ENCODE results near the gene TANC1. TPM values are rescaled to one million over a fixed set of nuclear protein-coding genes. Genes with fewer than 3 reads are reported as not detected.

The TANC1 gene
- polyA plus RNA-seq, 2 of the 4 experiments (the other 2 are of a cell fraction): 9.2 to 21.2 TPM

- H3K4me2 ChIP-seq: peak overlapping the region; percentile 62
- H3K4me3 ChIP-seq: no peak overlapping the region
- H3K27ac ChIP-seq: peak overlapping the region in 1 of 2 experiments; percentile 60; a peak in 3 of 6 replicates
- no peak for FAIRE-seq
- DNase-seq (ENCODE audit: low read depth in 1 of 2, low spot score in 1 of 2): no peak
- H3K9me3 ChIP-seq: peaks cover 8% of the 10 kb centered on the region
- H3K4me1 ChIP-seq: peaks cover 14% of the 10 kb centered on the region
- CTCF ChIA-PET: no interaction called here
- 94% methylated on average over 1 of the region's 1 CpG for WGBS (ENCODE audit: missing lambda C conversion rate)
- TF ChIP-seq ZNF302 (CRISPR knock-in tag; IDR thresholded peaks at IDR 0.05) (no peak), TFCP2L1 (CRISPR knock-in tag; IDR thresholded peaks at IDR 0.05) (no peak), NR3C1 (IDR thresholded peaks at IDR 0.05) (no peak)
- peak in 1 of 2 experiments; percentile 43; a peak in 2 of 6 replicates for ATAC-seq
- POLR2A ChIA-PET: no interaction called here
Measured at GRCh38 chr2:159009940-159010339, 41.5 kb downstream of the TANC1 start.

DNA sequence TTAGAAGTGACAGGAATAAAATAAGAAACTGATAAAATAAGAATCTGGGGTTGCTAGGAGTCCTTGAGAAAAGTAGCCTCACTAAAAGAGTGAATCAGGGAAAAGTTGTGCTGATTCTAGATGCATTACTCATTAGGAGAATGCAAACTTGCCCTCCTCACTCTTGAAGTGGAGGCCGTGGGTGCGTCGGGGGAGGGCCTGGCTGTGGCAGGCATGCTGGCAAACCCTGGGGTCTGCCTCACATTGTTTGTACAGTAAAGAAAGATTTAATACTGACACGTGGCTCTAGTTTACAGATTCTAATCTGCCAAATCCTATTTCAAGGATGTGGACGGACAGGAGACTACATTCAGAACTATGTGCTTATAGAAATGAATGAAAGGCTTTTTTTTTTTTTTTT lies 41.9 kb downstream of the TANC1 start:
- Histone ChIP-seq H3K4me3 (no peak overlapping the region), H3K4me2 (peak overlapping the region; percentile 62), H3K9me3 (peaks cover 12% of the 10 kb centered on the region), H3K27ac (peak overlapping the region in 1 of 2 experiments; percentile 60; a peak in 3 of 6 replicates), H3K4me1 (peaks cover 14% of the 10 kb centered on the region)
- POLR2A ChIA-PET: no interaction called here
- 20% methylated on average over 5 of the region's 5 CpGs for WGBS (ENCODE audit: missing lambda C conversion rate)
- CTCF ChIA-PET: no interaction called here
- TF ChIP-seq, protein P1, sequence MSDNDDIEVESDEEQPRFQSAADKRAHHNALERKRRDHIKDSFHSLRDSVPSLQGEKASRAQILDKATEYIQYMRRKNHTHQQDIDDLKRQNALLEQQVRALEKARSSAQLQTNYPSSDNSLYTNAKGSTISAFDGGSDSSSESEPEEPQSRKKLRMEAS (IDR thresholded peaks at IDR 0.05): 0 out of 2 replicates have a peak, but pooled peaks have one; percentile 22
- TF ChIP-seq FOSL2 (IDR thresholded peaks at IDR 0.05) (no peak), FOSL2 (CRISPR knock-in tag; IDR thresholded peaks at IDR 0.05) (peak; percentile 14; the same call in 1 of the 2 replicates), ESRRA (IDR thresholded peaks at IDR 0.05; ENCODE audit: borderline replicate concordance, low read length) (no peak), GATA3 (IDR thresholded peaks at IDR 0.05; ENCODE audit: borderline replicate concordance) (peak; percentile 23; the same call in 1 of the 2 replicates)
- no peak for FAIRE-seq
- peak in 1 of 2 experiments; percentile 47 for DNase-seq (ENCODE audit: low read depth in 1 of 2, low spot score in 1 of 2)
- ATAC-seq: peak; percentile 66 to 93; a peak in 5 of 6 replicates

DNA sequence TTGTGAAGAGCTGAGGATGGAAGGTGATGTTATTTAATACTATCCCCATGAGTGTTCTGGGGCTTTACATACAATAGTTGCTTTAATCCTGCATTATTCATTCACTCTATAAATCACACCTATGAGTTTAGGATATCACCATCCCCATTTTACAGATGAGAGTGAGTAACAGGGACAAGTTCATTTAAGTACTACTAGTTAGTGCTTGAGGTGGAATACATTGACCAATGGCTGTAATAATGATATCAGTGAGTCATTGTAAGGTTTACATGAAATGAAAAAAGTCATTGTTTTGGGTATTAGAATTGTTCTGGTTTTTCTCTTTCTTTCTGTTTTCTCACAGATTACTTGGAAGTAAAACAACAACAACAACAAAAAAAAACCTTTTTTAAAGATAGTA lies 42.5 kb downstream of the TANC1 start:
- Histone ChIP-seq H3K9me3 (peaks cover 19% of the 10 kb centered on the region), H3K4me1 (peaks cover 14% of the 10 kb centered on the region), H3K4me3 (no peak overlapping the region), H3K27ac (0 out of 6 replicates have a peak overlapping the region, but pooled peaks of 1 of the 2 experiments have one; percentile 10), H3K4me2 (peak overlapping the region; percentile 62; the same call in 2 of the 3 replicates)
- CTCF ChIA-PET: interaction anchor here (1.2 kb wide), 1 partner anchor 25 kb away, joined by 3 read pairs; no protein-coding TSS in a partner anchor
- POLR2A ChIA-PET: no interaction called here
- ATAC-seq: peak in 1 of 2 experiments; percentile 30; a peak in 2 of 6 replicates
- no peak for TF ChIP-seq ATOH8 (CRISPR knock-in tag; IDR thresholded peaks at IDR 0.05; ENCODE audit: low read depth)
- no peak for TF ChIP-seq RFX5 (IDR thresholded peaks at IDR 0.05)
- no peak for TF ChIP-seq CBX2 (IDR thresholded peaks at IDR 0.05; ENCODE audit: borderline replicate concordance, low read depth)
- TF ChIP-seq HOXB13 (CRISPR knock-in tag; IDR thresholded peaks at IDR 0.05; ENCODE audit: low read depth): no peak
- TF ChIP-seq MAFK (IDR thresholded peaks at IDR 0.05; ENCODE audit: partially characterized antibody): no peak
- no peak for TF ChIP-seq EP300 (IDR thresholded peaks at IDR 0.05)
- DNase-seq (ENCODE audit: low read depth in 1 of 2, low spot score in 1 of 2): no peak
- no peak for FAIRE-seq

DNA sequence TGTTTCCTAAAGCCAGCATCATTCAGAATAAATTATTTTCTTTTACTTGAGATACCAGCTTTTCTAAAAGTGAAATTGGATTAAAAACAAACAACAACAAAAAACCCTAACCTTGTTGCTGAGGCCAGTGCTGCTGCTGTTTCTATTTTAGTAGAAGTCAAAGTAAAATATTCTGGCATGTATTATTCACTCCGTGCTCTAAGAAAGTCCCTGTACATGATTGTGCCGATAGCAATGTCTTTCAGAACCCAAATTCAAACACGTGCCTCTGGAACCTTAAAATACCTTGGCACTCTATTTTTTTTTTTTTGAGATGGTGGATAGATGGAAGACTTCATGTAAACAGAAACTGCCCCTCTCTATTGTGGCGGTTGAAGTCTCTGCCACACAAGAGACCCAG lies 43.7 kb downstream of the TANC1 start:
- WGBS (ENCODE audit: missing lambda C conversion rate): 93% methylated on average over 4 of the region's 4 CpGs
- peaks cover 14% of the 10 kb centered on the region for H3K4me1 ChIP-seq

More for the DNA sequence above, 43.7 kb downstream of the TANC1 start:
- H3K9me3 ChIP-seq: peaks cover 25% of the 10 kb centered on the region
- ChIA-PET CTCF (interaction anchor here (1.2 kb wide), 1 partner anchor 26 kb away, joined by 3 read pairs; no protein-coding TSS in a partner anchor), POLR2A (no interaction called here)
- no peak overlapping the region for H3K27ac ChIP-seq
- ATAC-seq: no peak
- FAIRE-seq: no peak
- no peak overlapping the region for H3K4me2 ChIP-seq
- DNase-seq (ENCODE audit: low read depth in 1 of 2, low spot score in 1 of 2): no peak
- TF ChIP-seq MAFK (IDR thresholded peaks at IDR 0.05; ENCODE audit: partially characterized antibody) (no peak), ZSCAN20 (CRISPR knock-in tag; IDR thresholded peaks at IDR 0.05) (no peak), CHD2 (IDR thresholded peaks at IDR 0.05; ENCODE audit: low read length, partially characterized antibody) (no peak), KDM1A (IDR thresholded peaks at IDR 0.05; ENCODE audit: low read depth) (no peak), TFCP2L1 (CRISPR knock-in tag; IDR thresholded peaks at IDR 0.05) (no peak), USF2 (IDR thresholded peaks at IDR 0.05) (no peak), CHD4 (IDR thresholded peaks at IDR 0.05; ENCODE audit: borderline replicate concordance) (no peak), PHF8 (IDR thresholded peaks at IDR 0.05; ENCODE audit: borderline replicate concordance, low read depth) (no peak), BHLHE40 (IDR thresholded peaks at IDR 0.05; ENCODE audit: low read depth, low read length) (no peak)
- no peak overlapping the region for H3K4me3 ChIP-seq

Data from A549 (cell line).